IMR-90 (cell line): Measurements from ENCODE around the gene YPEL1. TPM values are rescaled to one million over a fixed set of nuclear protein-coding genes. Genes with fewer than 3 reads are reported as not detected.

Experiments used
- ATAC-seq: fragments of 200-7000 bp; cut with Tn5 transposase; 2 replicates; pipeline ENCODE4 v1.9.1; 2020; ENCODE audit warnings: low read depth, mild to moderate bottlenecking, moderate library complexity
- BruUV-seq: library from RNA; stranded (reverse); fragments of 400-500 nt; replicated peaks from 2 replicates; lab custom pipeline; 2021; lab: Mats Ljungman, UMichigan
- CTCF ChIA-PET: fragments of 300-600 bp; formaldehyde crosslinking; extraction: SDS; loops from one replicate; lab custom pipeline; 2021; ENCODE audit warnings: antibody characterized with exemption; lab: Yijun Ruan, JAX
- POLR2A ChIA-PET: fragments of 300-600 bp; sonication (Branson Sonifier 250); formaldehyde crosslinking; loops from one replicate; lab custom pipeline; 2022; ENCODE audit warnings: antibody characterized with exemption; ENCODE audit not compliant: unreplicated experiment; lab: Charles Lee
- DNase-seq: peaks from one replicate; pipeline ENCODE4 v3.0.0; 2013
- H2AFZ ChIP-seq: replicated peaks from 2 replicates; pipeline ENCODE3; 2013; ENCODE audit warnings: low read length, mild to moderate bottlenecking; ENCODE audit not compliant: poor library complexity
- H2AK5ac ChIP-seq: 2 replicates; pipeline ENCODE4 v1.6.1; 2013; ENCODE audit warnings: low read depth, low read length, inconsistent platforms
- H2AK9ac ChIP-seq: replicated peaks from 2 replicates; pipeline ENCODE3; 2013; ENCODE audit warnings: mild to moderate bottlenecking, low read depth, low read length, moderate library complexity; ENCODE audit not compliant: poor library complexity
- H2BK120ac ChIP-seq: 2 replicates; pipeline ENCODE4 v1.6.1; 2013; ENCODE audit warnings: low read depth, low read length, inconsistent platforms
- H2BK15ac ChIP-seq: 3 replicates; pipeline ENCODE4 v1.6.1; 2013; ENCODE audit warnings: low read depth, low read length, inconsistent platforms
- H2BK20ac ChIP-seq: 2 replicates; pipeline ENCODE4 v1.6.1; 2013; ENCODE audit warnings: low read depth, mild to moderate bottlenecking, inconsistent platforms, low read length, moderate library complexity
- H2BK5ac ChIP-seq: 2 replicates; pipeline ENCODE4 v1.6.1; 2013; ENCODE audit warnings: mild to moderate bottlenecking, low read depth, low read length, inconsistent platforms; ENCODE audit not compliant: poor library complexity, severe bottlenecking
- H3K14ac ChIP-seq: replicated peaks from 2 replicates; pipeline ENCODE4 v1.6.1; 2013; ENCODE audit warnings: low read depth, low read length, inconsistent platforms
- H3K18ac ChIP-seq: 2 replicates; pipeline ENCODE4 v1.6.1; 2013; ENCODE audit warnings: low read depth, low read length, control low read depth
- H3K23ac ChIP-seq: 2 replicates; pipeline ENCODE4 v1.6.1; 2013; ENCODE audit warnings: low read depth, low read length, inconsistent platforms
- H3K27ac ChIP-seq: 2 replicates; pipeline ENCODE4 v1.5.1; 2013; ENCODE audit warnings: mild to moderate bottlenecking, control low read depth, low read length; ENCODE audit not compliant: insufficient read depth
- H3K27me3 ChIP-seq: 2 replicates; pipeline ENCODE4 v1.6.1; 2013; ENCODE audit warnings: low read length; ENCODE audit not compliant: control insufficient read depth, insufficient read depth
- H3K36me3 ChIP-seq: 2 replicates; pipeline ENCODE4 v1.6.1; 2013; ENCODE audit warnings: low read length, mixed read lengths; ENCODE audit not compliant: control insufficient read depth, insufficient read depth
- H3K4ac ChIP-seq: 2 replicates; pipeline ENCODE4 v1.6.1; 2013; ENCODE audit warnings: low read depth, low read length, inconsistent platforms
- H3K4me1 ChIP-seq: 2 replicates; pipeline ENCODE4 v1.6.1; 2013; ENCODE audit warnings: low read length, mixed read lengths; ENCODE audit not compliant: control insufficient read depth, insufficient read depth
- H3K4me2 ChIP-seq: 2 replicates; pipeline ENCODE4 v1.6.1; 2013; ENCODE audit warnings: low read depth, mild to moderate bottlenecking, control low read depth, low read length, moderate library complexity
- H3K4me3 ChIP-seq: 2 replicates; pipeline ENCODE4 v1.5.1; 2013; ENCODE audit warnings: low read depth, mild to moderate bottlenecking, control low read depth, low read length, moderate library complexity; ENCODE audit not compliant: insufficient read depth
- H3K56ac ChIP-seq: 2 replicates; pipeline ENCODE4 v1.6.1; 2013; ENCODE audit warnings: low read length, inconsistent platforms; ENCODE audit not compliant: insufficient read depth; ENCODE audit errors: extremely low read depth
- H3K79me1 ChIP-seq, 2 experiments: 2 replicates each; pipeline ENCODE4 v1.6.1; 2013; ENCODE audit warnings: low read length in 2 of 2, inconsistent platforms in 1 of 2, low read depth in 1 of 2
- H3K9ac ChIP-seq: 2 replicates; pipeline ENCODE4 v1.6.1; 2013; ENCODE audit warnings: low read depth, low read length, control low read depth
- H3K9me1 ChIP-seq: 2 replicates; pipeline ENCODE4 v1.6.1; 2013; ENCODE audit warnings: low read length, inconsistent platforms; ENCODE audit not compliant: insufficient read depth
- H3K9me3 ChIP-seq: 2 replicates; pipeline ENCODE4 v1.6.1; 2013; ENCODE audit warnings: low read length; ENCODE audit not compliant: control insufficient read depth, insufficient read depth
- H4K20me1 ChIP-seq: 2 replicates; pipeline ENCODE4 v1.6.1; 2013; ENCODE audit warnings: low read length, inconsistent platforms; ENCODE audit not compliant: insufficient read depth
- H4K5ac ChIP-seq: 2 replicates; pipeline ENCODE4 v1.6.1; 2013; ENCODE audit warnings: mild to moderate bottlenecking, low read depth, low read length, control low read depth
- H4K8ac ChIP-seq, 2 experiments: 2 replicates each; pipeline ENCODE4 v1.6.1; 2013; ENCODE audit warnings: low read depth in 2 of 2, low read length in 2 of 2, control low read depth in 1 of 2, inconsistent platforms in 1 of 2
- H4K91ac ChIP-seq: 2 replicates; pipeline ENCODE4 v1.6.1; 2013; ENCODE audit warnings: low read depth, low read length, inconsistent platforms; ENCODE audit not compliant: insufficient read depth
- BHLHE40 ChIP-seq: fragments of 150-350 bp; IDR thresholded peaks from 2 replicates; pipeline ENCODE4 v1.6.1; 2016; ENCODE audit warnings: mild to moderate bottlenecking, low read depth, low read length
- CEBPB ChIP-seq: IDR thresholded peaks from 2 replicates; pipeline ENCODE4 v1.6.1; 2012; ENCODE audit warnings: low read depth, low read length, improper control_type of control experiment
- ELK1 ChIP-seq: fragments of 150-350 bp; IDR thresholded peaks from 2 replicates; pipeline ENCODE4 v1.6.1; 2016; ENCODE audit warnings: low read depth, mild to moderate bottlenecking, low read length, moderate library complexity, borderline replicate concordance
- MXI1 ChIP-seq: IDR thresholded peaks from 2 replicates; pipeline ENCODE4 v1.6.1; 2012; ENCODE audit warnings: low read depth, mild to moderate bottlenecking, low read length, moderate library complexity, borderline replicate concordance
- NFE2L2 ChIP-seq: fragments of 150-350 bp; IDR thresholded peaks from 2 replicates; pipeline ENCODE4 v1.6.1; 2016; ENCODE audit warnings: low read depth, mild to moderate bottlenecking, low read length
- RAD21 ChIP-seq: IDR thresholded peaks from 2 replicates; pipeline ENCODE4 v1.6.1; 2012; ENCODE audit warnings: low read length, improper control_type of control experiment
- RFX5 ChIP-seq: IDR thresholded peaks from 2 replicates; pipeline ENCODE4 v1.8.0; 2012; ENCODE audit warnings: low read depth, mild to moderate bottlenecking, low read length, moderate library complexity
- SMC3 ChIP-seq: fragments of 150-350 bp; IDR thresholded peaks from 2 replicates; pipeline ENCODE4 v1.6.1; 2016; ENCODE audit warnings: low read depth, mild to moderate bottlenecking, antibody characterized with exemption, low read length, moderate library complexity
- USF2 ChIP-seq: fragments of 150-350 bp; IDR thresholded peaks from 2 replicates; pipeline ENCODE4 v1.6.1; 2017; ENCODE audit warnings: mild to moderate bottlenecking, antibody characterized with exemption, low read length, low read depth
- WGBS, 2 experiments: methylation state at CpG; one replicate each; pipeline versions ENCODE4 v1.1.5 to v1.1.7; 2013; ENCODE audit warnings: missing lambda C conversion rate in 2 of 2; ENCODE audit not compliant: insufficient read length in 1 of 2; ENCODE audit errors: extremely low coverage in 2 of 2; 5-methylcytosine and 5-hydroxymethylcytosine counted together
- dilution Hi-C: fragments of 300-500 bp; cut with HindIII; formaldehyde crosslinking; loops from one replicate; pipeline ENCODE4 v1.14.3; 2018; ENCODE audit warnings: low sequenced_read_pairs; ENCODE audit not compliant: unreplicated experiment
- in situ Hi-C: fragments of 300-500 bp; cut with MboI; formaldehyde crosslinking; loops from 3 replicates; pipeline ENCODE4 v1.14.3; 2019; ENCODE audit warnings: low sequenced_read_pairs, inconsistent platforms, mixed read lengths
- intact Hi-C: fragments of 100-400 bp; cut with micrococcal nuclease; formaldehyde crosslinking; loops from 2 replicates; pipeline ENCODE4 v1.10.0; 2022
- polyA plus RNA-seq, 3 experiments: library from polyadenylated mRNA; depleted of rRNA; stranded (reverse); fragments of >200 nt; gene quantifications; 2 replicates each; pipeline ENCODE4 v1.2.3, GENCODE V29; 2012; ENCODE audit warnings: low replicate concordance in 1 of 3
- total RNA-seq: library from RNA; depleted of rRNA; stranded (reverse); fragments of >200 nt; gene quantifications from 2 replicates; pipeline ENCODE4 v1.2.3, GENCODE V29; 2012

The YPEL1 gene
- total and polyA plus RNA-seq, 2 of the 4 experiments (the other 2 are of a cell fraction) = 0.72 to 1.3 TPM

GRCh38 chr22:21683401-21683811 lies 52.2 kb downstream of the YPEL1 start:
- no peak overlapping the region for H3K4me3 ChIP-seq
- H3K79me1 ChIP-seq = no peaks in the 10 kb centered on the region
- H3K9me1 ChIP-seq = peaks cover 2% of the 10 kb centered on the region; the same call in 1 of the 2 replicates
- dilution Hi-C loops (no loop called here), intact Hi-C loops (no loop called here), in situ Hi-C loops (no loop called here)
- no peak overlapping the region for H3K9ac ChIP-seq
- H3K56ac ChIP-seq = no peak overlapping the region
- no peak overlapping the region for H3K18ac ChIP-seq
- no peak overlapping the region for H2AK5ac ChIP-seq
- H3K27ac ChIP-seq = no peak overlapping the region
- H3K36me3 ChIP-seq = peaks cover 58% of the 10 kb centered on the region
- H2AFZ ChIP-seq = no peak overlapping the region
- no peak overlapping the region for H2BK15ac ChIP-seq
- no peaks in the 10 kb centered on the region for H3K27me3 ChIP-seq
- H2AK9ac ChIP-seq = no peak overlapping the region
- H4K5ac ChIP-seq = no peak overlapping the region
- no peak overlapping the region for H2BK20ac ChIP-seq
- no TSS peak for BruUV-seq
- WGBS, 2 experiments = 94% methylated on average over 2 of the region's 7 CpGs; no CpG with 5 or more reads in 1 of the 2 experiments
- no peak overlapping the region for H2BK120ac ChIP-seq
- POLR2A ChIA-PET = no interaction called here
- TF ChIP-seq NFE2L2 (no peak), USF2 (no peak), RAD21 (no peak), CEBPB (no peak), MXI1 (no peak), SMC3 (no peak), ELK1 (no peak), RFX5 (no peak), BHLHE40 (no peak)
- H3K4me2 ChIP-seq = no peak overlapping the region
- H3K14ac ChIP-seq = no peak overlapping the region
- CTCF ChIA-PET = no interaction called here
- H3K23ac ChIP-seq = no peak overlapping the region
- H4K20me1 ChIP-seq = no peaks in the 10 kb centered on the region
- no peak overlapping the region for H4K91ac ChIP-seq
- no peak overlapping the region for H2BK5ac ChIP-seq
- DNase-seq = no peak
- no peaks in the 10 kb centered on the region for H3K9me3 ChIP-seq
- H3K4ac ChIP-seq = no peak overlapping the region
- H4K8ac ChIP-seq = no peak overlapping the region
- no peaks in the 10 kb centered on the region for H3K4me1 ChIP-seq
- no peak for ATAC-seq
